H1 (cell line): ENCODE results near the gene ZBTB46. TPM values are rescaled to one million over a fixed set of nuclear protein-coding genes. Genes with fewer than 3 reads are reported as not detected.

ENCODE experiments used
- ASH2L ChIP-seq: fragments of 200-600, 300-600 bp; sonication (generic); IDR thresholded peaks from one replicate; pipeline ENCODE4 v1.7.1; 2017; ENCODE audit warnings: low read length
- CHD2 ChIP-seq: IDR thresholded peaks from 2 replicates; pipeline ENCODE4 v1.6.1; 2012; ENCODE audit warnings: low read length, improper control_type of control experiment
- CHD7 ChIP-seq: fragments of 300-600 bp; sonication (generic); IDR thresholded peaks from 2 replicates; pipeline ENCODE4 v1.7.1; 2012; ENCODE audit warnings: low read length, moderate library complexity, mild to moderate bottlenecking, inconsistent platforms; ENCODE audit not compliant: insufficient replicate concordance
- KDM1A ChIP-seq: fragments of 200-600, 300-600 bp; sonication (generic); IDR thresholded peaks from 2 replicates; pipeline ENCODE4 v1.7.1; 2016; ENCODE audit warnings: mild to moderate bottlenecking, low read length, borderline replicate concordance
- PHF8 ChIP-seq: fragments of 200-600 bp; sonication (generic); conservative IDR thresholded peaks from 2 replicates; pipeline ENCODE4 v1.7.1; 2012; ENCODE audit warnings: low read depth, mild to moderate bottlenecking, inconsistent platforms, low read length, moderate library complexity
- RFX5 ChIP-seq: IDR thresholded peaks from 2 replicates; pipeline ENCODE4 v1.6.1; 2011; ENCODE audit warnings: low read depth, low read length, improper control_type of control experiment, borderline replicate concordance
- RNF2 ChIP-seq: fragments of 200-900, 300-1000 bp; sonication (generic); IDR thresholded peaks from 2 replicates; pipeline ENCODE4 v1.7.1; 2016; ENCODE audit warnings: borderline replicate concordance, low read depth, mild to moderate bottlenecking, antibody characterized with exemption, low read length; ENCODE audit not compliant: poor library complexity, severe bottlenecking; ENCODE audit errors: missing control alignments
- SIN3A ChIP-seq, 2 experiments: IDR thresholded peaks in 1 of 2; conservative IDR thresholded peaks in 1 of 2; 2 replicates each; pipeline ENCODE4 v1.6.1; 2011 to 2012; ENCODE audit warnings: low read length in 2 of 2, improper control_type of control experiment in 1 of 2, low read depth in 1 of 2, mild to moderate bottlenecking in 1 of 2
- SIX5 ChIP-seq: IDR thresholded peaks from 2 replicates; pipeline ENCODE4 v1.6.1; 2011; ENCODE audit warnings: mild to moderate bottlenecking, low read depth, low read length
- TAF1 ChIP-seq: IDR thresholded peaks from 2 replicates; pipeline ENCODE4 v1.6.1; 2011; ENCODE audit warnings: mild to moderate bottlenecking, low read depth, low read length
- polyA plus RNA-seq, 7 experiments: library from polyadenylated mRNA; depleted of rRNA in 3 of 7; stranded (reverse) in 5 of 7; unstranded in 2 of 7; fragments of >200 nt in 5 of 7; fragments of 200-250 nt in 2 of 7; gene quantifications; 1 replicate in 5 of 7; 2 replicates in 1 of 7; 4 replicates in 1 of 7; pipeline versions ENCODE4 v1.2.1 to v1.2.3, GENCODE V29; 2011 to 2013; ENCODE audit warnings: missing spikeins in 2 of 7, mixed read lengths in 2 of 7
- total RNA-seq: library from RNA; stranded (reverse); fragmentation: NEBNext Ultra II Directional; extraction: Animal tissue kit (Norgen Biotek cat#: 25700); gene quantifications from 2 replicates; pipeline ENCODE4 v1.2.1, GENCODE V29; 2021

Gene ZBTB46
- total and polyA plus RNA-seq, 2 of the 8 experiments (the other 6 are each of a cell fraction or from before 2014, with no cell fraction given), result 6.4 to 22.4 TPM

DNA sequence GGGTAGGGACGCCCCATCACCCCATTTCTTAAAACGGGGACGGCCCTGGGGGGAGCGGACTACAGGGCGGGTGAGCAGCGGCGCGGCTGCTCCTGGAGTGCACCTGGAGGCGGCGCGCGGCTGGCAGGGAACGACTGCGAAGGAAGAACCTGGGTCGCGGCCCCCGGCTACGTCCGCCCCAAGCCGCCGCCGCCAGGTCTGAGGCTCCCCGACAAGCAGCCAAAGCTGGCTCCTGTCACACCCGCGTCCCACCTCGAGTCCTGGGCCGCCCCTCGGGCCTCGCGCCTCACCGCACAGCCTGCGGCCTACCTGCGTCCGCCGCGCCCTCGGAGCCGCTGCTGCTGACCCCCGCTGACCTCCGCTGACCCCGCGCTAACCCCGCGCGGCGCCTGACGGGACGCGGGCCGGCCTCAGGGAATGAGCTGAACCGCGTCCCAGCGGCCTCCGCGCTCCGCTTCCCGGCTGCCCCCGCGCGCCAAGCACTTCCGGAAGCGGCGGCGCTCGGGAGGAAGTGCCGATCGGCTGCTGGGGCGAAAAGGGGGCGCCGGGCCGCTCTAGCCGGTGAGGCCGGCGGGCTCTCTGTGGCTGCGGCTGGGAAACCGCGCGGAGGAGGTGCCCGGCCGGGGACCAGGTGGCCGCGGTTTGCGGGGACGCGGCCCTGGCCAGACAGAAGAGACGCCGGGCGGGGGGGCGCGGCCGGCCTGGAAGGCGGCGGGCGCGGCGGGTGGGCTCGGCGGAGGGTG lies 123.3 kb downstream of the ZBTB46 start, which contains the start of the genes ARFRP1 and ZGPAT (continued):
- TF ChIP-seq CHD7 (no peak), ASH2L (no peak), TAF1 (peak; percentile 50; the same call in 1 of the 2 replicates), SIX5 (no peak), PHF8 (peak; percentile 70), CHD2 (peak; percentile 41; the same call in 1 of the 2 replicates), RFX5 (no peak), SIN3A (conservative IDR thresholded peaks at IDR 0.05 in 1 of 2, IDR thresholded peaks at IDR 0.05 in 1 of 2; ENCODE audit: low read depth in 1 of 2, low read length in 2 of 2) (peak; percentile 58 to 74; a peak in 1 of 4 replicates), KDM1A (no peak), RNF2 (no peak)
